GM18507 (cell line): ENCODE measurements around the gene RPTOR.
A peak's percentile ranks its signal among the peaks of the same experiment; 100 is the strongest.

ENCODE experiments used
- DNase-seq: peaks from one replicate; pipeline ENCODE4 v3.0.0; 2011; ENCODE audit warnings: low read depth; ENCODE audit not compliant: insufficient read length; ENCODE audit errors: extremely low spot score
- FAIRE-seq: peaks from 2 replicates; lab custom pipeline; 2011; peaks lifted over from hg19 to GRCh38; lab: Jason Lieb, UNC

The RPTOR gene

DNA sequence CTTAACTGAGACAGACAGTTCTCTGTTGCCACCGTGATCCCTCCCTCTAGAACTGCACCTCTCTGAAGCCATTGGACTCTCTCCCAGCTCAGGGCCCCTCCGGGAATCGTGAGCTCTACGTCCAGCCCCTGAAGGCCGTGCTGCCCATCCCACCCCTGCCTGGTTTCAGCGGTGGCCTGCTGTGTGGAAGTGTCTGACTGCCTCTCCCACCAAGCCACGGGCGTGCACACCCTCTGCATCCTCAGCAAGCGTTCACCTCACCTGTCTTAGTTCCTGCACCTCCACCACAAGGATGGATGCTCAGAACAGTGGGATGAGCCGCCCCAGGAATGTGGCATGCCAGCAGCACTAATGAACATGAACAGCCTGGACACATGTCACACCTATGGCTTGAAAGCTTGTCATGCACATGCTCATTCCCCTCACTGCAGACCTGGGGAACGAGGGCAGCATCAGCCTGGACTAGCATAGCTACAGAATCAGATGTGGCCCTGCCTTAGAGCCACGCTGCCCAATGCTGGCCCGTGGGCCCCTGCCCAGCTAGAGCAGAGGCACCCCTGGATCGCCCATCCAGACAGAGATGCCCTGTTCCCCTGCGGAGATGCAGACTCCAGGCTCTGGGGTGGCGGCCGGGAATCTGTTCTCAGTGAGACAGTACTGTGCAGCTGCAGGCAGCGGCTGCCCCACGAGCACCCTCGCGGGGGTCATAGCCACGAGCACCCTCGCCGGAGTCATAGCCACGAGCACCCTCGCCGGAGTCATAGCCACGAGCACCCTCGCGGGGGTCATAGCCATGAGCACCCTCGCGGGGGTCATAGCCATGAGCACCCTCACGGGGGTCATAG, 373.3 kb downstream of the RPTOR start:
- FAIRE-seq (no peak), DNase-seq (no peak)

DNA sequence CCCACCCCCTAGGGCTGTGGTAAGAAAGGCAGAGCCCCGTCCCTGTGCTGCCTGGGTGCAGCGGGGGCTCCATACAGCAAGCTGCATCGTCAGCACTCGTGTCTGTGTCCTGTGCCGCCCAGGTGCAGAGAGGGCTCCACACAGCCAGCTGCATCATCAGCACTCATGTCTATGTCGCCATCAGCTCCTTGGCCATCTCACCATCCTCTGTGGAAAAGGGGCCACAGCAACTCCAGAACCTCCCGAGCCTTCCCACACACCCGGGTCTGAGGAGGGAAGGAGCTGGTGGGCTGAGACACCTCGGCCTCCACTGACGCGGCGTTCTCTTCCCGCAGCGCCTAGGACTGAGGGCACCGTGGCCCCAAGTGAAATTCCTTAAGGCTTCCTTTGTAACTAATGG, 374.1 kb downstream of the RPTOR start:
- FAIRE-seq: no peak

DNA sequence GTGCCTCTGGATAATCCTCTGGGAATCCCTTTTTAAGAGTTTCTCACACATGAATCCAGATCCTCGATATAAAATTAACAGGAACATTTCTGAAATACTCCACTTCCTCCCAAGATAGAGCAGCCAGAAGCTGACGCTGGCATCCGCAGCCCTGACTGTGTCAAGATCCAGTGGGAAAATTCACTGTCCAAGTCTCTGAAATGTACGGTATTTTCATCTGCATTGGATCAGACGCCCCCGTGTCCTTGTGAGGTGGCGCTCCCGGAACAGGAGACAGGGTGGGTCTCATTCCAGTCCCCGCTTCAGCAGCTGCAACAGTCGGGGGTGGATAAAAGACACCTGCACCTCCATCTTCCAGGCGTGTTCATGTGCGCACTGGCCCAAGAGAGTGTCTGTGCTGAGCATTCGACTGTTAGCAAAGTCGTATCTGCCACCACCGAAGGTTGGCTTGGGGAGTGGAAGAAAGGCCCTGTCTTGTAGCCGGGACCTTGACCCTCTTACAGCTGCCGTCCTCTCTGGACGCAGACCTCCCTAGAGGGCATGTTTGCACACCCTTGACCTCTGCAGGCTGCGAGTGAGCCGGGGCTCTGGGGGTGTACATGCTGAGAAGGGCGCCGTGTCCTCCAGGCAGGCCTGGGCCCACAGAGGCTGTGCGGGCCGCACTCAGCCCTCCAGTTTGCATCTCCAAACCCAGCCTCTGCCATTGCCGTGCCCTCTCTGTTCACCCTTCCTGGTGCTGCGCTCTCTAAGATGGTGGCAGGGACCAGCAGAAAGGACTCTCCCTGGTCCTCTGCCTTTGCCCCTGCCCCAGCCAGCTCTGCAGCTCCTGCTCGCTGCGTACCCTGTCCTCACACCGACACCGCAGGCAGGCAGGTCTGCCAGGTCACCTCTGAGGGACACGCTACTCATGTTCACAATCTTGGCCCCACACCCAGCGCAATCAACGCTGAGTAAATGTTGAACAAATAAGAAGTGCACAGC, 375.0 kb downstream of the RPTOR start:
- FAIRE-seq: no peak
- DNase-seq: no peak

More for the DNA sequence above, 374.1 kb downstream of the RPTOR start:
- no peak for DNase-seq

DNA sequence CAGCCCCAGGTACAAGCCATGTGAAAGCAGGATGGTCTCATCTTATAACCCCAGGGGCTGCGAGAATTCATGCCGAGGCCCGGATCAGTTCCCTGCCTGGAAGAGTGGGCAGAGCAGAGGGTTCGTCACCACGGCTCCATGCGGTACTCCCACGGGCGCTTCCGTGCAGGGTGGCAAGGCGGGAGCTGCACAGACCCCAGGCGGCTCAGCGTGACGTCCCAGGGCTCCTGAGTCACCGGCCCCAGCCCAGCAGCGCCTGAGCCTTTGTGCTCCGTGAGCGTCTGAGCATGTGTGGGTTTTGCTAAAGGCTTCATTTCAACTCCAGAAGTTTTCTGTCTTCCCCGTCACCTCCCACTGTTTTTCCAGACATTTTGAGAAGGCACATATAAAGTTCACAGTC, 375.8 kb downstream of the RPTOR start:
- no peak for DNase-seq
- FAIRE-seq: no peak

DNA sequence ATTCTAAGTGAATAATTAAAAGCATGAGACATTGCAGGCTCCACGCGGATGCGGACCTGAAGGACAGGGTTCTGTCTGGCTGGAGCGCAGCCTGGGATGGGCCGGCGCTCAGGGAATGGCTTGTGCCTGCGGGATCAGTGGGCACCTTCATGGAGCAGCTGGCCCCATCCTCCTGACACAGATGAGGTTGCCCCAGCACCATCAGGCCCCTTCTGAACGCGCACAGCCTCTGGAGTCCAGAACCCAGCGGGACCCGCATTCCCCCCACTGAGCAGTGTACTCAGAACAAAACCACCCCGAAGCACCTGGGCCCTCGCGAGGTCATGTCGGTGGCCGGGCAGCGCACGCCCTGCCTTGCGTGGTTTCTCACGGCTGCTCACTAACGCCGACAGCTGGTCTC, 376.5 kb downstream of the RPTOR start:
- no peak for DNase-seq
- FAIRE-seq: no peak

DNA sequence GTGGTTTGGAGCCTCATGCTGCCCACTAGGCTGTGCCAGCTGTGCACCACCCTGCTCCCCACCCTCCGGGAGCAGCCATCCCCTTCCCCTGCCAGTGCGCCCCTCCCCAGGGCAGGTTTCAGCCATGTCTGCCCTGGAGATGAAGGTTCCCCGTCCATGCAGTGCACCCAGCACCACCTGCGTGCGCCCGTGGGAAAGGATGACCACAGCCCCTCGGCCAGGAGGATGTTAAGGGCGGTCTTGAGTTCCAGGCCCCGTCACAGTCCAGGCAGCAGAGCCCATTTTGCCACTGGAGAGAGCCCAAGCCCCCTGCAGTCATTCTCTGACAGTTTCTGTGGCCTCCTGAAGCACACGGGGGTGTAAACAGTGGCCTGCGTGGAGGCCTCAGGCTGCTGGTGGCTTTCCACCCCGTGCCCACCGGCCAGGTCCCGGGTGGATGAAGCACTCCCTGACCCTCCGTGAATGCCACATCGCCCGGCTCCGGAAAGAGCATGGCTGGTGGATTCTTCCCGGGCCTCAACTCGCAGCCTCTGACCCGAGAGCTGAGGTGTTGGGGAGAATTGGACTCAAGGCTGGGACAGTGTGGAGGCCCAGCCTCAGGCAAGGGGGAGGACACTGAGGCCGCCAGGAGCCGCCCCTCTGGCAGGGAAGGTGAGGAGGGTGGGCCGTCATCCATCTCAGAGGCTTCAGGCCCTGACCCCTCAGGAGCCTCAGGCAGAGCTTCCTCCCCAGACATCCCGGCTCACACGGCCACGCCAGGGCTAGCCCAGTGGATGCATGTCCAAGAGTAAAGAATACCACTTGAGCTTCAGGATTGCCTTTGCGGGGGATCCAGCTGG, 377.3 kb downstream of the RPTOR start:
- no peak for DNase-seq
- no peak for FAIRE-seq

DNA sequence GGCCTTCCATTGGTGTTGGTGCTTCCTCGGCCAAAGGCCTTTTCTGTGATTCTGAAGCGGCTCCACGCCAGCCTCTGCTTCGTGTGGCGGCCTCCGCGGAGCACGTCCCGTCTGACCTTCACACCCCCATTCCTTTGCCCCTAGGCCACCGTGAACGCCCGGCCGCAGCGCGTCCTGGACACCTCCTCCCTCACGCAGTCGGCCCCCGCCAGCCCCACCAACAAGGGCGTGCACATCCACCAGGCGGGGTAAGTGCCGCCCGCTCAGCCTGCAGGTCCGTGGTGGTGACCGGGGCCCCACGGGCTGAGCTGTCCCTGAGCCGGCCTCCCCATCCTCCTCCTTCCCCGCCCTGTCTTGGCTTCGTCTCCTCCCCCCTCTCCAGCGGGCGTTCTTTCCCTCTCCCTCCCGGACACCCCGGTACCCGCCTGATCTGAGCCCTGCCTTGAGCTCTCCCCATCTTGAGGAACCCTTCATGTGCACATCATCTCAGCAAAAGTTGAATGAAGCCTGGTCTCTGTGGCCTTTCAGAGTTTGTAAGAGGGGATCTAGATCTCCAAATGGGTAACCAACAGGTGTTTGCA, 378.0 kb downstream of the RPTOR start:
- DNase-seq (no peak), FAIRE-seq (no peak)

DNA sequence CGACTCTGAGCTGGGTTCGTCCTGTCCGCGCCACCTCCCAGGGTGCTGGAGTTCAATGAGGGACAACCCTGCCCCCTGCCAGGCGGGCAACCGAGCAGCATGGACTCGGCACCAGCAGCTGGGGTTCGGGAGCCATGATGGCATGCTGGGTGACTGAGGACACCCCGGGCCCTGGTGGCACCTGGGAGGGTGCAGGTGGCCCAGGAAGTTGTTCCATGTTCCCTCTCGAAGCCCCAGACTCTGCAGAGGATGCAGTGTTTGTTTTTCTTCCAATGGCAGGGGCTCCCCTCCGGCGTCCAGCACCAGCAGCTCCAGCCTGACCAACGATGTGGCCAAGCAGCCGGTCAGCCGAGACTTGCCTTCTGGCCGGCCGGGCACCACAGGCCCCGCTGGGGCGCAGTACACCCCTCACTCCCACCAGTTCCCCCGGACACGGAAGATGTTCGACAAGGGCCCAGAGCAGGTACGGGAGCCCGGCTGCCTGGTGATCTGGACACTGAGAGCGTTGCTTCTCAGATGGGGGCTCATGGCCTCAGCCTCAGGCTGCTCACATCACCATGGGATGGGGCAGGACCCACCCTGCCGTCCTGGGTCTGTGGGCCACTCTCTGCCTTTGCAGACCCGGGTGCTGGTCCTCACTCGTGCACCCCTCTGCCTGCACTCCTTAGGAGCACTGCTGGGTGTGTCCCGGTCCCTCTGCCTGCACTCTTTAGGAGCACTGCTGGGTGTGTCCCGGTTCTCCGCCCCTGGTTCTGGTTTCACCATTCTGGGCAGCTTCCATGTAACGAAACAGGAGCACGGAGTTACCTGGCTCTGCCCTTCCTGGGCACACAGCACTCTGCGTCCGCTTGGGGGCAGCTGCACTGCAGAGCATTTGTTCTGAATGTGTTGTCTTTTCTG, 378.8 kb downstream of the RPTOR start:
- no peak for FAIRE-seq
- no peak for DNase-seq

DNA sequence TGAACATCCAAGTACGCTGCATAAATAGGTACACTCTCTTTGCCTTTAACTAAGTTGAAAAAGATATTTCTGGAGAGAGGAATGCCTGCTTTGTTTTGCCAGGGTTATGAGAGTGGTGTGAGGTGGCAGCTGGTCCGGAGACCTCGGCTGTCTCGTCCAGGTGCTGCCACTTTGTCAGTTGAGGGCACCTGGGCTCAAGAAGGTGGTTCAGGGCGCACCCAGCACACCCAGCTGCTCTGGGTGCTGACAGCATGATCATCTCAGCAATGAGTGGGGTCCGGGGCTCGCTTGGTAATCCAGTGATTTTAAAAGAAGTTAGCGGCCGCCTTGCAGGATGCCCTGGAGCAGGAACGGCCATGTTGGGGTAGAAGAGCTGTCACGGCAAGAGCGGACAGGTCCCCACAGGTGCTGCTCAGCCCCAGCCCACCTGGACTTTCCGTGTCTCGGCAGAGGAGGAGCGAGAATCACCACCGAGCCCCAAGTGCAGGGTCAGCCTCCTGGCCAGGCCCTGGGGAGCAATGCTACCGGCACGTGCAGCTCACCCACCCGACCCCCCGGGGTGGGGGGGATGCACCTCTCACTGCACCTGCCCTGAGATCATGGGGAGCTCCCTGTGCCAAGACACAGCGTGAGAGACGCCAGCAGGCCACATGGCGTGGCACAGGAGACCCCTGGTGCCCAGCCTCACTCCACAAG, 379.6 kb downstream of the RPTOR start:
- no peak for DNase-seq
- no peak for FAIRE-seq

DNA sequence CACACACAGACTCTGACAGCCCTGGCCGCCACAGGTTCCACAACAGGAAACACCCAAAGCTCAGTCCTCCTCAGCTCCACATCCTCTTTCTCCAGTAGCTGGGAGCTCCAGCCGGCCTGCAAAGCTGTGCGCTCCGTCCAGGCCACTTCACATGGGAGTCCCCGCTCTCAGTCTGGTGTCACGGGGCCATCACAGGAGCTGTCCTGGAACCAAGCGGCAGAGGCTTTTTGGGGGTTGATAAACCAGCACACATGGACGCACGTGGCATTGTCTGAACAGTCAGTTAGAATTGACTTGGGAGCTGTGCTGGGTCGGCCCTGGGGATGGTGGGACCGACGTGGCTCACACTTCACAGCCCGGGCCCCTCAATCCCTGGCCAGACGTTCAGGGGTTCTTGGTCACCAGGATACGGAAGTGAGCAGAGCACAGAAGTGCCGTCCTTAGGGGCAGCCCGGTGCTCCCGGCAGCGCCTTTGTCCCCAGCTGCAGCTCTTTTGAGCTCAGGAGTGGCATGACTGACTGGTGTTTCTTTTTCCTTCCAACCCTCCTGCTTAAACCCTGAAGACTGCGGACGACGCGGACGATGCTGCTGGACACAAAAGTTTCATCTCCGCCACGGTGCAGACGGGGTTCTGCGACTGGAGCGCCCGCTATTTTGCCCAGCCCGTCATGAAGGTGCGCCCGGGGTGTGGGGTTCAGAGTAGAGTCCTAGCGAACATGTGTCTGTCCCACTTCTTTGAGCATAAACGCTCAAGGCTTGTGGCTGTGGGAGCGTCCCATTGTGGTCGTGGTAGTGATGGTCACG, 380.4 kb downstream of the RPTOR start:
- FAIRE-seq: no peak
- DNase-seq: no peak

DNA sequence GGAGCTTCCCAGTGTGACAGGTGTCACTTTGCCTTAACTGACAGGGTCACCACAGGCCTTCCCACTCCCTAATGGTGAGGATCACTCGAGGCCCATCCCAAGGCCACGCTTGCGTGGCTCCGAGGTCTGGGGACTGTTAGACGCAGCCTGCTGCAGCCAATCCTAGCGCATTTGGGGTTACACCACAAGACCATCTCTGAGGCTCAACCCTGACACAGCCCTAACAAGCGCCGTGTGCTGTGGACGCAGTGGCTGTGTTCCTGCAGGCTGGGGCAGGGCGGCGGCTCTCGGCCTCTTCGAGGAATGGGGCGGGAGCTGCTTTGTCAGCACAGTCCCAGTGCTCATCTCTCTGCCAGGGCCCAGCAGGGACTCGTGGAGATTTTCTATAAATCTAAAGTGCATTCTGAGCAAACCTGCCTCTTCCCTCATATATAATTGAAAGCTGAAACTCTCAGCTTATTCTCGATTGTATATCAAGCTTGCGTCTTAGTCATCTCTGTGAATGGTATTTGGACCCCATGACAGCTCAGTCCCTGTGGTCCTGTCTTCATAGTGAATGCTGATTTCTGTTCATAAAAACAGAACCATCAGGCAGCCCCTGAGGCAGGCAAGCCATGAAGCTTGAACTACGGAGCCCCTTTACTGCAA, 381.2 kb downstream of the RPTOR start:
- DNase-seq (no peak), FAIRE-seq (no peak)

DNA sequence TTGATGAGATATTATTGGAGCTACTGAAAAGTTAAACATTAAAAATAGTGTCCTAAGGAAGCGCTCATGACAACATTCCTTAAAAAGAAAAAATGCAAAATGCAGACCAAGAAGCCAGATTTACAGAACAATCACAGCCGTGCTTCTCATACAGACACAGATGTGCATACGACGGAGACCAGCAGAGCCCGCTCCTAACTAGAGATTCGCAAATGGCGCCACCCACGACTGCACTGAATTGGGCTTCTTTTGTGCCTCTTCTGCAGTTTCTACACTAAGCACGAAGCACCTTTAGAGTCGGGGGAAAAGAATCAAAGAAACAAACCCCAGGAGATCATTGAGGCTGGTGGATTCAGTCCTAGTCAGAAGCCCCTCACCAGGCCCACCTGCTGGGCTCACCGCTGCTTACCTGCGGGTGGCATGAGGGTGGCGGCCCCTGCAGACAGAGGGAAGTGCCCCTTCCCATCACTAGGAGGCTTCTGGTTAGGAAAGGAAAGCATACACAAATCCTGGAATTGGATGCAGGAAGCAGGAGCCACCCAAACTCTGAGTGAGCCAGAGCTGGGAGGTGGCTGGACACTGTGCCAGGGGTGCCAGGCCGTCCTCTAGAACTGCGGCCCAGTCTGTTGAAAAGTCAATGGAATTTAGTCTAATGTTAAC, 382.1 kb downstream of the RPTOR start:
- FAIRE-seq: no peak

DNA sequence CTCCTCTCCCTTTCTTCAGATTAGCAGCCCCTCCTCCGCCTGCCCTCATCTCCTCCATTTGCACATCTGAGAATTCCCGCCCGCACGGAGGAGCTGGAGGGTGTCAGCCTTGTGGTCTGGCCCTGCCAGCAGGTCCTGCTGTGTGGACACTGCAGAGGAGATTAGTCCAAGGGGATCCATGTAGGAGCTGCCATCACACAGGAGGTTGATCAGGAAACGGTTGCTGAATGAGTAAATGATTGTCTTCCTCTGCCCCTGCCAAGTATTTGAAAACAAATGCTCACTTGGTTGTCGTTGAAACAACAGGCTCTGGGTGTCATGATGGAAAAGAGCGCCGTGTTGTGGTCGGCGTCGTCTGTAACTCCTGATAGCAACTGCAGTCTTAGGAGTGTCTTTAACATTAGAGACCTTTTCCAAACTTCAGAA, 383.2 kb downstream of the RPTOR start:
- DNase-seq: no peak
- peak; percentile 12 for FAIRE-seq

More for the DNA sequence above, 382.1 kb downstream of the RPTOR start:
- DNase-seq: no peak

DNA sequence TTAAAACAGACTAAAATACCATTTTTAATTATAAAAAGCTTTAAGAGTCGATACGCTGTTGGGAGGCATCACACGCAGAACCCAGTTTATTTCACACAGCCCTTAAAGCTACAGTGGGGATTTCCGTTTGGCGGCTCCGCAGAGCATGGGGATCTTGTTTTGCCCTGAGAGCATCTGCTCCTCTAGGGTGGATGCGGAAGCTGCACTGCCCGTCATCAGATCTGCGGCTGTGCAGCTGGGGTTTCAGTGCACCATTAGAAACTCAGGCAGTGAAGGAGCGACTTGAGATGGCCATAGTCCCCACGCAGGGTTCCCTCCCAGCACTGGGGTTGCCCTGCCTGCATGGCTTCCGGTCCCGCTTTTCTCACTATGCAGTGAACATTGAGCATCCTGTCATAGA, 384.8 kb downstream of the RPTOR start:
- FAIRE-seq: peak; percentile 94
- DNase-seq: peak; percentile 55

DNA sequence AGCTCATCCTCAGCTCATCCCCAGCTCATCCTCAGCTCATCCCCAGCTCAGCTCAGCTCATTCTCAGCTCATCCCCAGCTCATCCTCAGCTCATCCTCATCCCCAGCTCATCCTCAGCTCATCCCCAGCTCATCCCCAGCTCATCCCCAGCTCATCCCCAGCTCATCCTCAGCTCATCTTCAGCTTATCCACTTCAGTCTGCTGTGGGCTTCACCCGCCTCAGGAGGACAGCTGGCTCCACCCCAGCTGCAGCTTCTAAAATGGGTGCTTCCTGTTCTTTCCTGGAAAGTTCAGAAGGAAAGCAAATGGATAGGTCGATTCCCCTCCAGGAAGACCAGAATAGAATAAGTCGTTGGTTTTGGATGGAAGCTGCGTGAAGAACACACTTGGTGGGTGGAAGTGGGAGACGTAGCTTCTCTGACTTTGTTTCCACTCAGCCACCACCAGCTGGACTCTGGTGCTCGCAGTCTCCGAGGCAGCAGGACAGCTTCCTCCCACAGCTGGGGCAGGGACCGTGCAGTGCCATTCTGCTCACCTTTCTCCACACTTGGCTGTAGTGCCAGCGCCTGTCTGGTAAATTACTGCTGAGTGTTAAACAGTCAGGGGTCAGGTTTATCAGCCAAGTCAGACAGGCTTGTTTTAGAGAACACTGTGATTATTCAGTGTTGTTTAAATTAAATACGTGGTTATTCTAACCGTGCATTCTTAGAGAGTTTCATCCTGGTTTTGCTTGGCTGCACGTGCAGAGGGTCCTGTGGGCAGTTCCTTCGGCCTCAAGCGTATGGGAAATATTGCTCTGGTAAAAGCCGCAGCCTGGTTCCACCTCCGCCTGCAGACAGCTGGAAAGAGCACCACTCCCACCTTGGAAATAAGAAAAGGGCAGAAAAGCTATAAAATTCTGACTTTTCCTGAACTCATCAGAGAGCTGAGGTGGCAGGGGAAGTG, 386.0 kb downstream of the RPTOR start:
- DNase-seq (no peak), FAIRE-seq (no peak)
